ENCODE results near the gene ZDHHC11. TPM values are rescaled to one million over a fixed set of nuclear protein-coding genes. Genes with fewer than 3 reads are reported as not detected.
"Not testable (repeated sequence)": the region's sequence is repeated elsewhere in the genome, so short reads cannot be mapped to it uniquely, and the experiment has no call there.

The ZDHHC11 gene
- total RNA-seq, 2 experiments from 2014 or later: 10.7 to 32.0 TPM

DNA sequence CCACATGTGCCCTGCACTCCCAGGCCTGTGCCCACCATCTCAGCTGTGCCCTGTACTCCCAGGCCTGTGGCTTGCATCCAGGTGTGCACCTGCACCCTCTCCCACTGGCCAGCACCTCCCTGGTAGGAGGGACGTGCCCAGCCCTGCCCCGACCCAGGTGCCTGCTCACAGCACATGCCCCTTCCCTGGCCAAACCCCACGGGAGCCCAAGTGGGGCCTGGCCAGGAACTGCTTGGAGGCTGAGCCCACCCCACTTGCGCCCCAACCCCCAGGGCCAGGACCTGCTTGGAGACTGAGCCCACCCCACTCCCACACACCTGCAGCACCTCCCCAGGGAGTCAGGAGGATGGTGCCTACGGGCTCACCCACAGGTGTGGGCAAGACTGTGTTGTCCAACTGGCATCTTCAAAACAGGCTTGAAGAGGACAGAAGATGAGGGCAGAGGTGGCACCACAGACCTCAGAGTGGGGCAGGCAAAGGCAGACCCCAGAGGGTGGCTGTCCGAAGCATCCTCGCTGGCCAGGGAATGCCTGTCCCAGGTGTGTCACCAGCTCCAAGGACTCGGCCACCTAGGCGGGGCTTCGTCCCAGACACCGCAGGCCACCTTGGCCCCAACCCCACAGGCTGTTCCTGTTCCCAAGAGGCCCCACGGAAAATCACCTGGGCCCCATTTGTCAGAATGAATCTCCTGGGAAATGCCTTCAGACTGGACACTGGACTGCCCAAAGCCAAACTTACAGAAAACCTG lies 77.1 kb downstream of the ZDHHC11 start:
- POLR2A ChIA-PET: no interaction called here
- H3K79me2 ChIP-seq (ENCODE audit: insufficient read depth, low read depth, low read length): no peaks in the 10 kb centered on the region
- BruUV-seq (replicated peaks): no TSS peak

DNA sequence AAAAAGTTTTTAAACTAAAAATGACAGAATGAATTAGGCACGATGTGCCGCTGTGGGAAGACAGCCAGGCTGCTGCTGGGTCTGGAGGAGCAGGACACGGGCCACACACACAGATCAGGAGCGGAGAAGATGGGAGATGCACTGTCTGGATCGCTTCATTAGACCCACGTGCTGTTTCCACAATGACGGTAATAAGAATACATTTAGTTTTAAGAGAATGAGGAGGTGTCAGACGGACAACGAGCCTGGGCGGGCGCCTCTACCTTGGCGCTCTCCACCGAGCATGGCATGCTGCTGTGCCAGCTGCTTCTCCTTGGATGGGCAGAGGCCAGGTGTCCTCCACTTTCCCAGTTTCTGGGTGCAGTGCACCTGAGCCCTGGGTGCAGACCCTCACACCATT lies 77.9 kb downstream of the ZDHHC11 start:
- H3K27ac ChIP-seq (ENCODE audit: low read depth, low read length, poor library complexity, severe bottlenecking); H3K4me2 ChIP-seq (ENCODE audit: low read length); H3K9me2 ChIP-seq (ENCODE audit: insufficient read depth, low read length); intact Hi-C loops (cut with micrococcal nuclease; ENCODE audit: unreplicated experiment); CTCF ChIA-PET (ENCODE audit: unreplicated experiment); H3K79me2 ChIP-seq (ENCODE audit: insufficient read depth, low read depth, low read length); H4K20me1 ChIP-seq (ENCODE audit: insufficient read depth, low read length); POLR2A ChIA-PET; H3K36me3 ChIP-seq (ENCODE audit: insufficient read depth, low read length); H3K9me3 ChIP-seq (ENCODE audit: low read length); H3K4me1 ChIP-seq (ENCODE audit: insufficient read depth, low read length, poor library complexity, severe bottlenecking); BruUV-seq (replicated peaks); H2AFZ ChIP-seq (ENCODE audit: low read length); H3K4me3 ChIP-seq (ENCODE audit: low read depth, low read length, poor library complexity, severe bottlenecking); DNase-seq (ENCODE audit: low spot score): not testable (repeated sequence)

More for the DNA sequence above, 77.1 kb downstream of the ZDHHC11 start:
- Histone ChIP-seq H3K27ac (ENCODE audit: low read depth, low read length, poor library complexity, severe bottlenecking) (no peak overlapping the region), H3K4me3 (ENCODE audit: low read depth, low read length, poor library complexity, severe bottlenecking) (no peak overlapping the region), H4K20me1 (ENCODE audit: insufficient read depth, low read length) (no peaks in the 10 kb centered on the region), H2AFZ (ENCODE audit: low read length) (no peak overlapping the region), H3K9me2 (ENCODE audit: insufficient read depth, low read length) (no peaks in the 10 kb centered on the region), H3K4me2 (ENCODE audit: low read length) (no peak overlapping the region), H3K36me3 (ENCODE audit: insufficient read depth, low read length) (no peaks in the 10 kb centered on the region), H3K9me3 (ENCODE audit: low read length) (no peaks in the 10 kb centered on the region), H3K4me1 (ENCODE audit: insufficient read depth, low read length, poor library complexity, severe bottlenecking) (no peaks in the 10 kb centered on the region)
- CTCF ChIA-PET (ENCODE audit: unreplicated experiment): no interaction called here
- no peak for TF ChIP-seq EZH2phosphoT487 (IDR thresholded peaks at IDR 0.05; ENCODE audit: borderline replicate concordance, low read depth, low read length)
- TF ChIP-seq, protein P1, sequence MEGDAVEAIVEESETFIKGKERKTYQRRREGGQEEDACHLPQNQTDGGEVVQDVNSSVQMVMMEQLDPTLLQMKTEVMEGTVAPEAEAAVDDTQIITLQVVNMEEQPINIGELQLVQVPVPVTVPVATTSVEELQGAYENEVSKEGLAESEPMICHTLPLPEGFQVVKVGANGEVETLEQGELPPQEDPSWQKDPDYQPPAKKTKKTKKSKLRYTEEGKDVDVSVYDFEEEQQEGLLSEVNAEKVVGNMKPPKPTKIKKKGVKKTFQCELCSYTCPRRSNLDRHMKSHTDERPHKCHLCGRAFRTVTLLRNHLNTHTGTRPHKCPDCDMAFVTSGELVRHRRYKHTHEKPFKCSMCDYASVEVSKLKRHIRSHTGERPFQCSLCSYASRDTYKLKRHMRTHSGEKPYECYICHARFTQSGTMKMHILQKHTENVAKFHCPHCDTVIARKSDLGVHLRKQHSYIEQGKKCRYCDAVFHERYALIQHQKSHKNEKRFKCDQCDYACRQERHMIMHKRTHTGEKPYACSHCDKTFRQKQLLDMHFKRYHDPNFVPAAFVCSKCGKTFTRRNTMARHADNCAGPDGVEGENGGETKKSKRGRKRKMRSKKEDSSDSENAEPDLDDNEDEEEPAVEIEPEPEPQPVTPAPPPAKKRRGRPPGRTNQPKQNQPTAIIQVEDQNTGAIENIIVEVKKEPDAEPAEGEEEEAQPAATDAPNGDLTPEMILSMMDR (conservative IDR thresholded peaks at IDR 0.05; ENCODE audit: low read length): no peak
- no peak for DNase-seq (ENCODE audit: low spot score)
- intact Hi-C loops (cut with micrococcal nuclease; ENCODE audit: unreplicated experiment): no loop called here

DNA sequence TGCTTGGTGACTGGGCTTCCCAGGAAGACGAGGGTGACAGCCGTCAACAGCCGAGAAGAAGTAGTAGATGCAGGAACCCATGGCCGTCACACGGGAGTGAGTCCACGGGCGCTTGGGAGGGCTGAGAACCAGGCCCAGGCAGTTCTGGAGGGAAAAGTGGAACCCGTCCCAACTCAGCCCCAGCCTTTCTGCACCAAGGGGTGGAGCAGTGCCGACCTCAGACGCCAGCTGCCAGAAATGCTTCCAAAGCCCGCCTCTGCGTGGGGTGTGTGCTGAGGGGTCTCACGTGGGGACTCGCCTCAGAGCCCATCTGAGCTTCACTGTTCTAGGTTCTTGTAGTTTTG lies 78.3 kb downstream of the ZDHHC11 start:
- not testable (repeated sequence) for BruUV-seq (replicated peaks); DNase-seq (ENCODE audit: low spot score)

DNA sequence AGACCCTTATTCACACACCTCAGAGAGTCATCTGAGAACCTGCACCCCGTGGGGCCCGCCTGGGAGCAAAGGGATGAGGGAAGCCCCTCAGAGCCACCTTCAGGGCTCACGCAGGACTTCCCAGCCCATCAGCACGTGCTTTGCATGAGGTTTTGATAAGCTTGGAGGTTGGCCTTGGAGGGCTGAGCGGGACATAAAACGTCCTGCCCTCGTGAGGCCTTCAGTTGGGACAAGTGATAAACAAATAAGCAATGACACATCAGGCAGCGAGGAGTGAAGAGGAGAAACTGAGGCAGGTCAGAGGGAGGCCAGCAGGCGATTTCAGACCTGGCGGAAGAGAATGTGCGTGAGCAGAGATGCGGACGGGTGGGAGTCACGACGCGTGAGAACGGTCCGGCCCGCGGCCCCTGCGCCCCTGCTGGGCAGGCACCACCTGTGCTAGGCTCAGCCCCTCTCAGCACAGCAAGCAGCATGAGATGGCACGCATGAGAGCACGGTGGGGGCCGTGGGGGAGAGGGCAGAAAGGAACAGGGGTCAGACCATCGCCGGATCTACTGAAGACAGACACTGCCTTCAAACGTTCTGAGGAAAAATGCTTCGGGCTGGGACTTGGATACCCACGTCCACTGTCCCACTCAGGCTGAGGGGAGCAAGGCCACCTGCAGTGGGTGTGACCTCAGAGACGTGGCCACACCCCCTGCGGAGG lies 78.8 kb downstream of the ZDHHC11 start:
- H2AFZ ChIP-seq (ENCODE audit: low read length); H3K4me1 ChIP-seq (ENCODE audit: insufficient read depth, low read length, poor library complexity, severe bottlenecking); H3K79me2 ChIP-seq (ENCODE audit: insufficient read depth, low read depth, low read length); DNase-seq (ENCODE audit: low spot score); H3K9me3 ChIP-seq (ENCODE audit: low read length); H3K27ac ChIP-seq (ENCODE audit: low read depth, low read length, poor library complexity, severe bottlenecking); H4K20me1 ChIP-seq (ENCODE audit: insufficient read depth, low read length); BruUV-seq (replicated peaks); POLR2A ChIA-PET; CTCF ChIA-PET (ENCODE audit: unreplicated experiment); H3K36me3 ChIP-seq (ENCODE audit: insufficient read depth, low read length); H3K4me2 ChIP-seq (ENCODE audit: low read length); intact Hi-C loops (cut with micrococcal nuclease; ENCODE audit: unreplicated experiment); H3K4me3 ChIP-seq (ENCODE audit: low read depth, low read length, poor library complexity, severe bottlenecking); H3K9me2 ChIP-seq (ENCODE audit: insufficient read depth, low read length): not testable (repeated sequence)

More for the DNA sequence above, 78.3 kb downstream of the ZDHHC11 start:
- H3K4me1 ChIP-seq (ENCODE audit: insufficient read depth, low read length, poor library complexity, severe bottlenecking); H3K9me2 ChIP-seq (ENCODE audit: insufficient read depth, low read length); H3K4me2 ChIP-seq (ENCODE audit: low read length); H4K20me1 ChIP-seq (ENCODE audit: insufficient read depth, low read length); H3K79me2 ChIP-seq (ENCODE audit: insufficient read depth, low read depth, low read length); H3K4me3 ChIP-seq (ENCODE audit: low read depth, low read length, poor library complexity, severe bottlenecking); H3K36me3 ChIP-seq (ENCODE audit: insufficient read depth, low read length); H3K27ac ChIP-seq (ENCODE audit: low read depth, low read length, poor library complexity, severe bottlenecking); POLR2A ChIA-PET; intact Hi-C loops (cut with micrococcal nuclease; ENCODE audit: unreplicated experiment); H3K9me3 ChIP-seq (ENCODE audit: low read length); H2AFZ ChIP-seq (ENCODE audit: low read length); CTCF ChIA-PET (ENCODE audit: unreplicated experiment): not testable (repeated sequence)

DNA sequence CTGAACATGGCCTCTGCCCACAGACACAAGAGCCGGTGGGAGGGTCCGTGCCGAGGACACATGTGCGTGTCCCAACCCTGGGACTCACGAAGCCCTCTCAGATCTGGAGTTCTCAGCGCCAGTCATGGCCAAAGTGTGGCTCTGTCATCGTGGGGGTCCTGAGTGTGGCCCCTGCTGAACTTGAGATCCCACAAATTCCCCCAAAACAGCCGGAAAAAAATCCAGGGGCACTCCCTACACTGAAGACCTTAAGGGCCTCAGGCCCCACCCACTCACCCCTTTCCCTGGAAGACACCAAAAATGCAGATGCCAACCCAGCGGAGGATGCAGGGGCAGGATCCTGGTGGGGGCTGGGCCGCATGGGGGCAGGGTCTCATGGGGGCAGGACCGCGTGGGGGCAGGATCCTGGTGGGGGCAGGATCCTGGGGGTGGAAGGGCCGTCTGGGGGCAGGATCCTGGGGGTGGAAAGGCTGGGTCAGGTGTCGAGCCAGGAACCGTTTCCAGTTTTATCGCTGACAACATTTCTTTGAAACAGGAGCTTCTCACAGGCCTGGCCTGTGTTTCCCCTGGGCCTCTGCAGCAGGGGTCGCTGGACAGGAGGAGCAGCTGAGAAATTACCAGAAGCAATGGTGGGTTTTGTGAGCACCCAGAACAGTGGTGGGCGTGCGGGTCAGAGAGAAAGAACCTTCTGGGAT lies 79.6 kb downstream of the ZDHHC11 start:
- H3K27ac ChIP-seq (ENCODE audit: low read depth, low read length, poor library complexity, severe bottlenecking); H3K4me3 ChIP-seq (ENCODE audit: low read depth, low read length, poor library complexity, severe bottlenecking); H2AFZ ChIP-seq (ENCODE audit: low read length); H3K4me1 ChIP-seq (ENCODE audit: insufficient read depth, low read length, poor library complexity, severe bottlenecking); H4K20me1 ChIP-seq (ENCODE audit: insufficient read depth, low read length); BruUV-seq (replicated peaks); H3K79me2 ChIP-seq (ENCODE audit: insufficient read depth, low read depth, low read length); H3K36me3 ChIP-seq (ENCODE audit: insufficient read depth, low read length); DNase-seq (ENCODE audit: low spot score); H3K4me2 ChIP-seq (ENCODE audit: low read length); H3K9me3 ChIP-seq (ENCODE audit: low read length); H3K9me2 ChIP-seq (ENCODE audit: insufficient read depth, low read length); POLR2A ChIA-PET; CTCF ChIA-PET (ENCODE audit: unreplicated experiment); intact Hi-C loops (cut with micrococcal nuclease; ENCODE audit: unreplicated experiment): not testable (repeated sequence)
